ENCODE results near the gene CDK14.

The CDK14 gene

GRCh38 chr7:91080351-91080750 is 484.2 kb downstream of the CDK14 start:
- no peak for DNase-seq

GRCh38 chr7:91082038-91082437 is 485.9 kb downstream of the CDK14 start:
- DNase-seq, result no peak

- DNase-seq, result no peak
Observed at GRCh38 chr7:91082852-91083495, 486.9 kb downstream of the CDK14 start.

GRCh38 chr7:91083855-91084644 is 487.9 kb downstream of the CDK14 start:
- no peak for DNase-seq

GRCh38 chr7:91085175-91085574 is 489.1 kb downstream of the CDK14 start:
- DNase-seq, result no peak

GRCh38 chr7:91086200-91086599 is 490.1 kb downstream of the CDK14 start:
- DNase-seq, result no peak

GRCh38 chr7:91088156-91088555 is 492.0 kb downstream of the CDK14 start:
- no peak for DNase-seq

- no peak for DNase-seq
Observed at GRCh38 chr7:91088691-91089090, 492.6 kb downstream of the CDK14 start.

GRCh38 chr7:91089382-91089963 is 493.4 kb downstream of the CDK14 start:
- no peak for DNase-seq

- no peak for DNase-seq
Observed at GRCh38 chr7:91090684-91091083, 494.6 kb downstream of the CDK14 start.

- DNase-seq, result no peak
Observed at GRCh38 chr7:91091631-91092030, 495.5 kb downstream of the CDK14 start.

GRCh38 chr7:91093181-91093580 is 497.1 kb downstream of the CDK14 start:
- DNase-seq, result no peak

GRCh38 chr7:91098566-91098965 is 502.4 kb downstream of the CDK14 start:
- no peak for DNase-seq

GRCh38 chr7:91103363-91103762 is 507.2 kb downstream of the CDK14 start:
- DNase-seq, result no peak

- DNase-seq, result no peak
Observed at GRCh38 chr7:91107460-91107859, 511.3 kb downstream of the CDK14 start.

- DNase-seq, result no peak
Observed at GRCh38 chr7:91109200-91109599, 513.1 kb downstream of the CDK14 start.

GRCh38 chr7:91112902-91113341 is 516.8 kb downstream of the CDK14 start:
- no peak for DNase-seq

GRCh38 chr7:91114232-91114631 is 518.1 kb downstream of the CDK14 start:
- no peak for DNase-seq

- no peak for DNase-seq
Observed at GRCh38 chr7:91126762-91127161, 530.6 kb downstream of the CDK14 start.

- DNase-seq, result no peak
Observed at GRCh38 chr7:91127325-91127724, 531.2 kb downstream of the CDK14 start.

- no peak for DNase-seq
Observed at GRCh38 chr7:91127959-91128358, 531.8 kb downstream of the CDK14 start.

GRCh38 chr7:91128683-91129348 is 532.7 kb downstream of the CDK14 start:
- DNase-seq, result no peak

GRCh38 chr7:91135300-91135699 is 539.2 kb downstream of the CDK14 start:
- no peak for DNase-seq

Measured in stimulated activated CD4-positive, alpha-beta T cell treated with anti-CD3 and anti-CD28 coated beads, Interleukin-4, amount 100 ng/mL, for 1 hour (primary cell).